ENCODE measurements around the gene NUP107.

Gene NUP107

DNA sequence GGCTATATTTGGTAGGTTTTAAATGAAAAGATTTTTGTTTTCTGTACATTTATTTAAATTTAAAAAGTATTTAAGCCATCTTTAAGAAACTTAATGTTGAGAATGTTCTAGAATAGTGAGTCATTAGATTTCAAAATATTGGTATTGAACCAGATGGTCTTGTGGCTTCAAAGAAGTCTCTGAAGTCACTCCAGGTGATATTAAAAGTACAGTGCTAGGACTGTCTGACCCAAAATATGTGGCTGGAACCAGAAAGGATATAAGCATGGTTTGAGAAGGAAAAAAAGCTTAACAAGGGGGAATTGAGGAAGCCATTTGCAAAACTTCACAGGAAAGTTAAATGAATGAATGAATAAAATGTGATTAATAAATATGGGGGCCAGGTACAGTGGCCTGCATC is 92.5 kb downstream of the NUP107 start:
- H3K4me3 ChIP-seq (replicated peaks in 1 of 2; ENCODE audit: low read depth in 2 of 2, low read length in 2 of 2), result no peak overlapping the region
- TF ChIP-seq, protein P1, sequence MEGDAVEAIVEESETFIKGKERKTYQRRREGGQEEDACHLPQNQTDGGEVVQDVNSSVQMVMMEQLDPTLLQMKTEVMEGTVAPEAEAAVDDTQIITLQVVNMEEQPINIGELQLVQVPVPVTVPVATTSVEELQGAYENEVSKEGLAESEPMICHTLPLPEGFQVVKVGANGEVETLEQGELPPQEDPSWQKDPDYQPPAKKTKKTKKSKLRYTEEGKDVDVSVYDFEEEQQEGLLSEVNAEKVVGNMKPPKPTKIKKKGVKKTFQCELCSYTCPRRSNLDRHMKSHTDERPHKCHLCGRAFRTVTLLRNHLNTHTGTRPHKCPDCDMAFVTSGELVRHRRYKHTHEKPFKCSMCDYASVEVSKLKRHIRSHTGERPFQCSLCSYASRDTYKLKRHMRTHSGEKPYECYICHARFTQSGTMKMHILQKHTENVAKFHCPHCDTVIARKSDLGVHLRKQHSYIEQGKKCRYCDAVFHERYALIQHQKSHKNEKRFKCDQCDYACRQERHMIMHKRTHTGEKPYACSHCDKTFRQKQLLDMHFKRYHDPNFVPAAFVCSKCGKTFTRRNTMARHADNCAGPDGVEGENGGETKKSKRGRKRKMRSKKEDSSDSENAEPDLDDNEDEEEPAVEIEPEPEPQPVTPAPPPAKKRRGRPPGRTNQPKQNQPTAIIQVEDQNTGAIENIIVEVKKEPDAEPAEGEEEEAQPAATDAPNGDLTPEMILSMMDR (IDR thresholded peaks at IDR 0.05; ENCODE audit: low read depth, low read length), result no peak

DNA sequence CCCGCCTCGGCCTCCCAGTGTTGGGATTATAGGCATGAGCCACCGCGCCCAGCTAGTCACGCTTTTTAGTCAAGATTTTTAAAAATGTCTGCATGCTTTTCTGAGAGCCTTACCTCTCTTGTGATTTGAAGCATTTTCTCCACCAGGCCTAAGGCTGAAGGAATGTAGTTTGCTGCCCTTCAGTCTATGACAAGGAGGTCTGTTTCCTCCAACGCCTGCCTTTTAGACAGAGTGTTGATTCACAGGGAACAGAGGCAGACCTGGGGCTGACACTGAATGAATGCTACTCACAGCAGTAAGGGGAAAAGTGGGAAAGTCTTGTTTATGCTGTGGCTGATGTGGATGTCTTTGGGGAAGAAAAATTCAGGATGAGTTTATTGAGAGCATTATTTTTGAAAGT is 94.0 kb downstream of the NUP107 start:
- no peak overlapping the region for H3K4me3 ChIP-seq (replicated peaks in 1 of 2; ENCODE audit: low read depth in 2 of 2, low read length in 2 of 2)
- TF ChIP-seq, protein P1 (IDR thresholded peaks at IDR 0.05; ENCODE audit: low read depth, low read length), result no peak
- DNase-seq (ENCODE audit: low read depth in 2 of 2), result no peak

More for the DNA sequence above, 92.5 kb downstream of the NUP107 start:
- peak in 1 of 2 donors; percentile 28 for DNase-seq (ENCODE audit: low read depth in 2 of 2)

DNA sequence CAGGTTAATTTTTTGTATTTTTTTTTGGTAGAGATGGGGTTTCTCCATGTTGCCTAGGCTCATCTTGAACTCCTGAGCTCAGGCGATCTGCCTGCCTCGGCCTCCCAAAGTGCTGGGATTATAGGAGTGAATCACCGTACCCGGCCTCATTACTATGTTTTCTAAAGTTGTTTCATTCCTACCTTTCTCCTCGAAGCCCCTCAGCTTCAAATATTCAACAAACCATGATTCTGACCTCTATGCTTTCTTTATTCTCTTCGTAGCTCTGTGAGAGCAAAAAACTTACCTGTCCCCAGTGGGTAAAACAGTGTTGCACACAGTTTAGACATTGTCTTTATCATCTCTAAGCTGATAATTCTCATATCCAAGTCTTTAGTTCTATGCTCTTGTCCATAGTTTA is 95.0 kb downstream of the NUP107 start:
- no peak overlapping the region for H3K4me3 ChIP-seq (replicated peaks in 1 of 2; ENCODE audit: low read depth in 2 of 2, low read length in 2 of 2)
- TF ChIP-seq, protein P1 (IDR thresholded peaks at IDR 0.05; ENCODE audit: low read depth, low read length), result no peak
- no peak for DNase-seq (ENCODE audit: low read depth in 2 of 2)

DNA sequence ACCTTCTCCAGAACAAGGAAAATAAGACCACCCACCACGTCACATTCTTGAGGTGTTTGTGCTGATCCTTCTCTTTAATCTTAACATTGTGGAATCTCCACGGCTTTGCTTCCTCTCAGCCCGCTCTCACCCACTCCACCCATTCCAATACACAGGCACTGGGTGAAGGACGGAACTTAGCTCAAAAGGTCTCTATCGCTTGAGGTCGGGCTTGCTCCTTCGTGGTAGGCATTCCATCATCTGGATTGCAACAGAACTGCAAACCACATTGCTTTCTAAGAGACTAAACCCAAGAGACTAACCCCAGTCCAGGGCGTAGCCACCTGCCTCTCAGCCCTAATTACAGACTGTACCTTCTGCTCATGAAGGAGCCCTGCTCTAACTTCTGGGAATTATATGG is 97.2 kb downstream of the NUP107 start:
- TF ChIP-seq, protein P1 (IDR thresholded peaks at IDR 0.05; ENCODE audit: low read depth, low read length), result no peak
- no peak overlapping the region for H3K4me3 ChIP-seq (replicated peaks in 1 of 2; ENCODE audit: low read depth in 2 of 2, low read length in 2 of 2)
- peak; percentile 24 to 51 for DNase-seq (ENCODE audit: low read depth in 2 of 2)

DNA sequence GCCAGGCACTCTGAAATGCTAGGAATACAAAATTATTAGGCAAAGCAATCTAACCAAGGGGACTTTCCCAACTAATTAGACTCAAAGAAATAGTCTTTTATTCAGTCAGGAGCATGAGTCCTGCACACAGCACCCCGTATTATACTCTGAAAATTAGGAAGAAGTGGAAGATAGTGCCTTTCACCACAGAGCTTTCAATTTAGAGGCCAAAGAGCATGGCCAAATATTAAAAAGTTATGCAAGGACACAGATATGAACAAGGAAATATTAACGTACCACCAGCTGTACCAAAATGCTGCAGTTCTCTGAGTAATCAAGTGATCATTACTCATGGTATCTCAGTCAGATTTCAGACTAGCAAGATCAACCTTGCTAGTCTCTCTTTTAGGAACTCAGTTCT is 98.6 kb downstream of the NUP107 start:
- TF ChIP-seq, protein P1 (IDR thresholded peaks at IDR 0.05; ENCODE audit: low read depth, low read length), result no peak
- no peak overlapping the region for H3K4me3 ChIP-seq (replicated peaks in 1 of 2; ENCODE audit: low read depth in 2 of 2, low read length in 2 of 2)
- DNase-seq (ENCODE audit: low read depth in 2 of 2), result peak; percentile 22 to 79

DNA sequence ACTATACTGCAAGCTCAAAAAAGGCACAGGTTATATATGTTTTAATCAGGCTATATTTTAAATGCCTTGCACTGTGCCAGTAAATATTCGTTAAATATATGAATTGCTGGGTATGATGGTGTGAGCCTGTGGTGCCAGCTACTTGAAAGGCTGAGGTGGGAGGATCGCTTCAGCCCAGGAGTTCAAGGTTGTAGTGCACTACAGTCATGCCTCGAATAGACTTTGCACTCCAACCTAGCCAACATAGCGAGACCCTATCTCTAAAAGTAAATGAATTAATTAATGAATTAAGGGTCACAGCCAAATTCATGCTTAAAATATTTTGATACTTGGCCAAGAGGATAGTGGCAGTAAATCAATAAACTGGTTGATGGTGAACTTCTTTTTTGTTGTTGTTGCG is 99.0 kb downstream of the NUP107 start:
- H3K4me3 ChIP-seq (replicated peaks in 1 of 2; ENCODE audit: low read depth in 2 of 2, low read length in 2 of 2), result no peak overlapping the region
- DNase-seq (ENCODE audit: low read depth in 2 of 2), result no peak
- TF ChIP-seq, protein P1 (IDR thresholded peaks at IDR 0.05; ENCODE audit: low read depth, low read length), result no peak

DNA sequence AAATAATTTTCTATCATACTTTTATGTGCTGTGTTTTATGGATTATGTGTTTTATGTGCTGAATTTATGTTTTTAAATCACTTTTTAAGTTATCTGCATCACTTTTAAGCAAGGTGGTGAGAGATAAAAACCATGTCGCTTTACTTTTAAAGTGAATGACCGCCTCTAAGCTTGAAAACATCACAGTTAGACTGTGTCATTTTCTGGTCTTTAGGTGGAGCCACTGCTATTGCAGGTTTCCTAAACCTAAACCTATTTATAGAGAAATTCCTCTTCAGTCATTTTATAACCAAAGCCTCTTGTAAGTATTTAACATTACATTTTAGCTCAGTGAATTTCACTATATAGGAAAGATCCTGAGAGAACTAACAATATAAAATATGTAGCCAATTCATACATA is 100.2 kb downstream of the NUP107 start:
- TF ChIP-seq, protein P1 (IDR thresholded peaks at IDR 0.05; ENCODE audit: low read depth, low read length), result no peak
- DNase-seq (ENCODE audit: low read depth in 2 of 2), result no peak
- no peak overlapping the region for H3K4me3 ChIP-seq (replicated peaks in 1 of 2; ENCODE audit: low read depth in 2 of 2, low read length in 2 of 2)
